Heart left ventricle (tissue), 16 donors: ENCODE data around the gene SYTL4. TPM values are rescaled to one million over a fixed set of nuclear protein-coding genes. Genes with fewer than 3 reads are reported as not detected.

Source experiments
- ATAC-seq, 4 donors: fragments of 200-7000 bp; cut with Tn5 transposase; one replicate each; pipeline ENCODE4 v1.9.1; 2020 to 2022; ENCODE audit warnings: moderate library complexity in 4 of 4, mild to moderate bottlenecking in 3 of 4, moderate number of reproducible peaks in 1 of 4
- DNase-seq, 5 donors: peaks; one replicate each; pipeline ENCODE4 v3.0.0-alpha.2; 2020
- H3K27ac ChIP-seq, 12 donors: fragments of 200-600 bp; sonication (generic) in 4 of 12; one replicate each; pipeline versions ENCODE4 v1.5.0 to v1.8.0; 2016 to 2022; ENCODE audit warnings: mild to moderate bottlenecking in 2 of 12
- H3K27me3 ChIP-seq, 9 donors: fragments of 200-600 bp; sonication (generic) in 2 of 9; one replicate each; pipeline versions ENCODE4 v1.5.1 to v1.8.0; 2016 to 2022; ENCODE audit warnings: mild to moderate bottlenecking in 3 of 9
- H3K36me3 ChIP-seq, 9 donors: fragments of 200-600 bp; sonication (generic) in 2 of 9; one replicate each; pipeline versions ENCODE4 v1.5.0 to v1.8.0; 2018 to 2022; ENCODE audit warnings: mild to moderate bottlenecking in 2 of 9
- H3K4me1 ChIP-seq, 12 donors: fragments of 200-600 bp; sonication (generic) in 4 of 12; one replicate each; pipeline versions ENCODE4 v1.5.0 to v1.8.0; 2016 to 2022; ENCODE audit warnings: mild to moderate bottlenecking in 3 of 12
- H3K4me3 ChIP-seq, 12 donors: fragments of 200-600 bp; sonication (generic) in 4 of 12; one replicate each; pipeline versions ENCODE4 v1.5.0 to v1.8.0; 2017 to 2022; ENCODE audit warnings: mild to moderate bottlenecking in 9 of 12, moderate library complexity in 4 of 12
- H3K9me3 ChIP-seq, 12 donors: fragments of 200-600 bp; sonication (generic) in 4 of 12; one replicate each; pipeline versions ENCODE4 v1.5.0 to v1.8.0; 2016 to 2022; ENCODE audit warnings: mild to moderate bottlenecking in 1 of 12
- POLR2A ChIP-seq, 2 donors: fragments of 450-650 bp; IDR thresholded peaks; one replicate each; pipeline ENCODE4 v1.6.1; 2017; ENCODE audit warnings: antibody characterized with exemption in 2 of 2, mild to moderate bottlenecking in 2 of 2, moderate library complexity in 2 of 2
- WGBS, 4 donors: extraction: QIAGEN DNeasy Blood & Tissue Kit in 2 of 4; methylation state at CpG; one replicate each; pipeline versions ENCODE4 v1.1.5 to v1.1.7; 2013 to 2018; 5-methylcytosine and 5-hydroxymethylcytosine counted together
- intact Hi-C, 10 donors: fragments of 100-400 bp; cut with DNase I; formaldehyde crosslinking; loops; one replicate each; pipeline versions ENCODE4 v1.11.1 to v1.14.2; 2022
- polyA plus RNA-seq, 2 donors: library from polyadenylated mRNA; stranded (reverse); fragments of 200-250 nt; gene quantifications; one replicate each; pipeline ENCODE4 v1.2.3, GENCODE V29; 2013
- total RNA-seq, 9 donors: library from RNA; depleted of rRNA in 2 of 9; stranded (reverse); fragments of >200 nt in 2 of 9; fragmentation: NEBNext Ultra II Directional in 3 of 9; extraction: Animal tissue kit (Norgen Biotek cat#: 25700) in 3 of 9; gene quantifications; one replicate each; pipeline versions ENCODE4 v1.1.0 to v1.2.4, GENCODE V29; 2016 to 2023
- TF ChIP-seq, protein P1 (sequence below), 12 donors: fragments of 200-600 bp; sonication (generic) in 4 of 12; IDR thresholded peaks; one replicate each; pipeline versions ENCODE4 v1.5.0 to v1.8.0; 2018 to 2022; ENCODE audit warnings: antibody characterized with exemption in 12 of 12, mild to moderate bottlenecking in 5 of 12
- donor health status: ischemic (EF 13 %, LVEDD 7.1; RV severe dilation, severe dysfunction).
- donor health status: healthy with polysubstance abuse.
- donor health status: DM: no; HTN: yes; CAD: no.
- donor health status: DM: no; HTN: no; CAD: no.
- donor health status: ischemic (EF 25% LVEDD 6.9; RV normal size, moderate dysfunction).
- donor health status: ischemic (EF 25% LVEDD 5.7; RV mildly dilated, moderate dysfunction).
- donor health status: healthy.
- donor health status: DM: yes; HTN: yes; CAD: no.
- donor health status: ischemic (EF 35%, LVEDD 5.7; RV mildly dilated, moderate dysfunction).
- donor health status: nonischemic (EF 11% LVEDD 7.7; RV severe dilation, severe dysfunction).
- donor health status: DM: yes; HTN: yes; CAD: no.
- donor health status: PGD.
- donor health status: ischemic (EF 29% LVEDD 5.4; RV normal size, mild dysfunction).
- donor health status: nonischemic (EF 23%, LVEDD 6.1; RV moderate dilation, normal function).

Gene SYTL4
- total and polyA plus RNA-seq, 11 donors: 1.2 to 5.4 (median 2.0) TPM

DNA sequence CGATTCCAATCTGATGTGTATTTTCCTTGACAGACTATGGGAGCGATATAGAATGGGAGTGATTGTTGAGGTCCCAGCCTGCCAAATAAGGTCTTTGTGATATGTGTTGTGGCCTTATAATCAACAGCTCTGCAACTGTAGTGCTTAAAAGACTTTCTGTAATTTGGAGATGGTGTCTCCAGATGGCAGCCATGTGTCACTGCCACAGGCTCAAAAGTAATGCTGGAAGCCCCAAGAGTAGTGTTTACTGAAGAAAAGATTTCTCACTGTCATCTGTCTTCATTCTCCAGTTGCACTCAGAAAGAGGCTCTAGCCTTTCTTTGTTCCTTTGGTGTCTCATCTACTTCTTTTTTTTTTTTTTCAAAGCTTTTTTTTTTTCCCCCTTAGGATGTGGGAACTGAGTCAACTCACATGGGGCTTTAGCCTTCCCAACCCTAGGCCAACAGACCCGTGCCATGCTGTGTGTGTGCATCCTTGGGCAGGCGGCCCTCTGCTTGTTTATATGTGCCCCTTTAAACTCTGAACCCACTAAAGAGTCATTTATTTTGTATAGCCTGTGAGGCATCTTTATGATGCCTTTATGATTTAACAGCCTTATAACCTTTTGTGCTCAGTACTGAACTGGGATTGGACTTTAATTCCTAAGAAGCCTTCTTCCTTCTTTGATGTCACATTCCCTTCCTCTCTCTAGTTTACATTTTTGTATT, 72.3 kb downstream of the SYTL4 start:
- H3K4me3 ChIP-seq: no peak overlapping the region
- H3K27ac ChIP-seq: peak overlapping the region in 1 of 12 donors; percentile 4
- H3K36me3 ChIP-seq: peaks cover 0 to 3% (median 0%) of the 10 kb centered on the region in 9 donors
- H3K9me3 ChIP-seq: no peaks in the 10 kb centered on the region
- TF ChIP-seq, protein P1, sequence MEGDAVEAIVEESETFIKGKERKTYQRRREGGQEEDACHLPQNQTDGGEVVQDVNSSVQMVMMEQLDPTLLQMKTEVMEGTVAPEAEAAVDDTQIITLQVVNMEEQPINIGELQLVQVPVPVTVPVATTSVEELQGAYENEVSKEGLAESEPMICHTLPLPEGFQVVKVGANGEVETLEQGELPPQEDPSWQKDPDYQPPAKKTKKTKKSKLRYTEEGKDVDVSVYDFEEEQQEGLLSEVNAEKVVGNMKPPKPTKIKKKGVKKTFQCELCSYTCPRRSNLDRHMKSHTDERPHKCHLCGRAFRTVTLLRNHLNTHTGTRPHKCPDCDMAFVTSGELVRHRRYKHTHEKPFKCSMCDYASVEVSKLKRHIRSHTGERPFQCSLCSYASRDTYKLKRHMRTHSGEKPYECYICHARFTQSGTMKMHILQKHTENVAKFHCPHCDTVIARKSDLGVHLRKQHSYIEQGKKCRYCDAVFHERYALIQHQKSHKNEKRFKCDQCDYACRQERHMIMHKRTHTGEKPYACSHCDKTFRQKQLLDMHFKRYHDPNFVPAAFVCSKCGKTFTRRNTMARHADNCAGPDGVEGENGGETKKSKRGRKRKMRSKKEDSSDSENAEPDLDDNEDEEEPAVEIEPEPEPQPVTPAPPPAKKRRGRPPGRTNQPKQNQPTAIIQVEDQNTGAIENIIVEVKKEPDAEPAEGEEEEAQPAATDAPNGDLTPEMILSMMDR (IDR thresholded peaks at IDR 0.05): no peak
- TF ChIP-seq POLR2A (IDR thresholded peaks at IDR 0.05): no peak
- intact Hi-C loops: no loop called here
- DNase-seq (no peak), ATAC-seq (no peak)
- WGBS, 4 donors: 60 to 80% (median 76%) methylated on average over 4 of the region's 4 CpGs
- peaks cover 0 to 3% (median 0%) of the 10 kb centered on the region in 12 donors for H3K4me1 ChIP-seq
- peaks cover 0 to 6% (median 0%) of the 10 kb centered on the region in 9 donors for H3K27me3 ChIP-seq

DNA sequence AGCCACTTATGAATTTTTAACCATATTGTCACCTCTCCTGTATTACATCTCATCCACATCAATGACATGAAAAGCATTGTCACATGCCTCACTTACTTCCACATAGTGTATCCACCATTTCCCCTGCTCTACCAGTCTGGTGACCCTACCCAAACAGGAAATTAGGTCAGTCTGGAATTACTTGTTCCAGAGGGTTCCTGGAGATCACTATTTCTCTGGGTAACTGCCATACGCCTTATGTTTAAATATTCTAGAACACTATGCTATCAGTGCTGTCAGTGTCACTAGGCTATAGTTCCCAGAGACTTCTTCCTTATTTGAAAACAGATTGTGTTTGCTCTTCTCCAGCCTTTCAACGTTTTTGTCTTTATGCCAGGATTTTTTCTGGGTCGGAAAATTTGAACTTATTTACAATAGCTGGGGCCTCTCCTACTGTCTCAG, 73.0 kb downstream of the SYTL4 start:
- DNase-seq (no peak), ATAC-seq (no peak)
- peaks cover 0 to 3% (median 0%) of the 10 kb centered on the region in 12 donors for H3K4me1 ChIP-seq
- H3K4me3 ChIP-seq: no peak overlapping the region
- no peak for TF ChIP-seq POLR2A (IDR thresholded peaks at IDR 0.05)
- TF ChIP-seq, protein P1 (IDR thresholded peaks at IDR 0.05): no peak
- H3K27me3 ChIP-seq: peaks cover 0 to 6% (median 0%) of the 10 kb centered on the region in 9 donors
- peak overlapping the region in 1 of 12 donors; percentile 4 for H3K27ac ChIP-seq
- H3K36me3 ChIP-seq: peaks cover 0 to 3% (median 0%) of the 10 kb centered on the region in 9 donors
- WGBS, 4 donors: 38 to 51% (median 43%) methylated on average over 3 of the region's 3 CpGs
- intact Hi-C loops: no loop called here
- H3K9me3 ChIP-seq: no peaks in the 10 kb centered on the region

DNA sequence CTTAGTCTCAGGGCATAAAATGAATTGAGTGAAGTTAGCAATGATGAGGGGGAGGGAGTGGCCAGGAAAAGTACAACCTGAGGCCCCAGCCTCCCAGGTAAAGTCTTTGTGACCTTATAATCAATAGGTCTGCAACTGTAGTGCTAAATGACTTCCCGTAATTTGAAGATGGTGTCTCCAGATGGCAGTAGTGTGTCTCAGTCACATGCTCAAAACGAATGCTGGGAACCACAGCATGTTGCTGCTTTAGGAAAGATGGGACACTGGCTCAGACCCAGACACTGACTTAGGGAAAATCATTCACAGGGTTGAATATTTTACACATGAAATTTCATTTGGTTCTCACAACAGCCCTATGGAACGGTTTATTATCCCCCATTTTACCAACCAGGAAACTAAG, 77.7 kb downstream of the SYTL4 start:
- no peak for ATAC-seq

DNA sequence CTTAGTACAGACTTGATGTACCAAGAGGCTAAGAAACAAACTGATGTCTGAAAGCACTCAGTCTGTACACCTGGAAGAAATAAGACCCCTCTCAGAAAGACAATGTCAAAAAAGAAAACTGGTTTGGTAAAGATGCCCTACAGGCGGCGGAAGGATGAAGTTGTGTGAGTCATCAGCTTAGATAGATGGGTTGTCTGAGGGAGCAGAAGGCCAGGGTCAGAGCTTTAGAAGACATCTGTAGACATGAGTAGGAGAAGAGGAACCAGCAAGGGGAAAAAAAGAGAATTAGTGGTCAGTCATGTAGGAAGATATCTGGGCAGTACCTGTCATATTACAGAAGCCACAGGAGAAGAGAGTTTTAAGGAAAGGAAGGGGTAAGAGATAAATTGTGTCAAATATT, 79.7 kb downstream of the SYTL4 start:
- ATAC-seq (no peak), DNase-seq (no peak)
- no peaks in the 10 kb centered on the region for H3K9me3 ChIP-seq
- TF ChIP-seq, protein P1 (IDR thresholded peaks at IDR 0.05): no peak
- intact Hi-C loops: no loop called here
- no peak overlapping the region for H3K4me3 ChIP-seq
- 67 to 97% (median 92%) methylated on average over 2 of the region's 2 CpGs for WGBS, 4 donors
- no peaks in the 10 kb centered on the region for H3K36me3 ChIP-seq
- H3K27ac ChIP-seq: no peak overlapping the region
- H3K27me3 ChIP-seq: peaks cover 0 to 6% (median 0%) of the 10 kb centered on the region in 9 donors
- peaks cover 0 to 24% (median 0%) of the 10 kb centered on the region in 12 donors for H3K4me1 ChIP-seq

More for the DNA sequence above, 77.7 kb downstream of the SYTL4 start:
- WGBS, 4 donors: 13 to 40% (median 29%) methylated on average over 3 of the region's 3 CpGs
- Histone ChIP-seq H3K36me3 (no peaks in the 10 kb centered on the region), H3K9me3 (no peaks in the 10 kb centered on the region), H3K4me1 (peaks cover 0 to 9% (median 0%) of the 10 kb centered on the region in 12 donors), H3K27ac (no peak overlapping the region), H3K27me3 (no peaks in the 10 kb centered on the region), H3K4me3 (no peak overlapping the region)
- DNase-seq: peak in 1 of 5 donors; percentile 8
- intact Hi-C loops: no loop called here
- no peak for TF ChIP-seq POLR2A (IDR thresholded peaks at IDR 0.05)
- TF ChIP-seq, protein P1 (IDR thresholded peaks at IDR 0.05): peak in 3 of 12 donors; percentile 9 to 22 (median 20)
